Suprapubic skin (tissue), 4 donors: ENCODE data around the gene DGUOK.

Source experiments
- CTCF ChIP-seq, 2 donors: fragments of 200-600 bp in 1 of 2; fragments of 450-650 bp in 1 of 2; sonication (generic) in 1 of 2; IDR thresholded peaks; one replicate each; pipeline ENCODE4 v1.5.1; 2016 to 2019; ENCODE audit warnings: antibody characterized with exemption in 2 of 2, mild to moderate bottlenecking in 1 of 2, moderate library complexity in 1 of 2
- EP300 ChIP-seq: sonication (generic); formaldehyde crosslinking; IDR thresholded peaks from one replicate; pipeline ENCODE4 v1.6.1; 2017; ENCODE audit warnings: antibody characterized with exemption
- POLR2A ChIP-seq, 2 donors: fragments of 450-650 bp; IDR thresholded peaks; one replicate each; pipeline ENCODE4 v1.6.1; 2017; ENCODE audit warnings: antibody characterized with exemption in 2 of 2, mild to moderate bottlenecking in 2 of 2, moderate library complexity in 2 of 2
- POLR2AphosphoS5 ChIP-seq, 3 donors: sonication (generic); formaldehyde crosslinking; IDR thresholded peaks; one replicate each; pipeline ENCODE4 v1.6.1; 2017; ENCODE audit warnings: antibody characterized with exemption in 3 of 3

- TF ChIP-seq CTCF (IDR thresholded peaks at IDR 0.05) (no peak), POLR2A (IDR thresholded peaks at IDR 0.05) (no peak), POLR2AphosphoS5 (IDR thresholded peaks at IDR 0.05) (no peak), EP300 (no peak)
These were observed 26.8 kb upstream of the DGUOK start for GRCh38 chr2:73899801-73900336.
